Thyroid gland (tissue), 4 donors: ENCODE results near the gene CT47A7. TPM values are rescaled to one million over a fixed set of nuclear protein-coding genes. Genes with fewer than 3 reads are reported as not detected.
"Not testable (repeated sequence)": the region's sequence is repeated elsewhere in the genome, so short reads cannot be mapped to it uniquely, and the experiment has no call there.

Experiments used
- DNase-seq, 2 donors: peaks; one replicate each; pipeline ENCODE4 v3.0.0-alpha.2; 2019
- H3K27ac ChIP-seq, 3 donors: fragments of 200-600 bp; sonication (generic); 1 replicate in 2 of 3; 2 replicates in 1 of 3; pipeline ENCODE4 v1.5.1; 2016 to 2019; ENCODE audit warnings: mild to moderate bottlenecking in 1 of 3, moderate library complexity in 1 of 3
- H3K27me3 ChIP-seq: fragments of 200-600 bp; sonication (generic); one replicate; pipeline ENCODE4 v1.5.1; 2019
- H3K36me3 ChIP-seq, 2 donors: fragments of 200-600 bp; sonication (generic); one replicate each; pipeline ENCODE4 v1.5.1; 2016 to 2019
- H3K4me1 ChIP-seq, 2 donors: fragments of 200-600 bp; sonication (generic); one replicate each; pipeline ENCODE4 v1.5.1; 2017 to 2019
- H3K4me3 ChIP-seq, 3 donors: fragments of 200-600 bp; sonication (generic); replicated peaks in 1 of 3; 1 replicate in 2 of 3; 2 replicates in 1 of 3; pipeline ENCODE4 v1.5.1; 2016; ENCODE audit warnings: mild to moderate bottlenecking in 1 of 3
- H3K9me3 ChIP-seq: fragments of 200-600 bp; sonication (generic); one replicate; pipeline ENCODE4 v1.5.1; 2017
- POLR2A ChIP-seq, 2 donors: fragments of 450-650 bp; IDR thresholded peaks; one replicate each; pipeline ENCODE4 v1.6.1; 2017; ENCODE audit warnings: antibody characterized with exemption in 2 of 2, mild to moderate bottlenecking in 2 of 2, moderate library complexity in 1 of 2
- WGBS, 2 donors: methylation state at CpG; one replicate each; pipeline ENCODE4 v1.1.5; 2017; 5-methylcytosine and 5-hydroxymethylcytosine counted together
- intact Hi-C: fragments of 100-400 bp; cut with DNase I; formaldehyde crosslinking; loops from one replicate; pipeline ENCODE4 v1.15.1; 2023
- small RNA-seq: library from RNA; depleted of rRNA; stranded (forward); fragments of <200 nt; gene quantifications from one replicate; pipeline ENCODE3, GENCODE V24; 2016
- total RNA-seq, 4 donors: library from RNA; depleted of rRNA; stranded (reverse); fragments of >200 nt; gene quantifications; one replicate each; pipeline ENCODE4 v1.2.3, GENCODE V29; 2016
- TF ChIP-seq, protein P1 (sequence below), 6 experiments: fragments of 200-600 bp in 3 of 6; fragments of 450-650 bp in 3 of 6; sonication (generic) in 3 of 6; IDR thresholded peaks; one replicate each; pipeline ENCODE4 v1.5.1; 2016 to 2019; ENCODE audit warnings: antibody characterized with exemption in 6 of 6, mild to moderate bottlenecking in 2 of 6, inconsistent platforms in 1 of 6, moderate library complexity in 1 of 6

The CT47A7 gene
- total RNA-seq: not detected

DNA sequence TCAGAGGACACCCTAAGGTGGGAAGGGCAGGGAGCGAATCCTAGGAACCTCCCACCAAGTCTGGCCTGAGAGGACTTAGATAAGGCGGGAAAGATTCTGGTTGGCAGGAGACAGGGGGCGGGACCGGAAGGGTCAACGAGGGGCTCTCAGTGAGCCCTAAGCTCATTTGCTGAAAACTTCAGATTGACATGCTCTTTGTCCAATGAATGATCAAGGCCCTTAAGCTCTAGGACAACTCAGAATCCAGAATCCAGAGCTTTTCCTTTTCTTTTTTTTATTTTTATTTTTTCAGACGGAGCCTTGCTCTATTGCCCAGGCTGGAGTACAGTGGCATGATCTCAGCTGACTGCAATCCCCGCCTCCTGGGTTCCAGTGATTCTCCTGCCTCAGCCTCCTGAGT, at the start of gene CT47A7:
CT47A7 (minus strand) TSS at position 101 of the 400 bp plus-strand sequence. CDS start 255 bp downstream, outside the sequence.
- H3K27me3 ChIP-seq, H3K27ac ChIP-seq, H3K4me3 ChIP-seq, DNase-seq, H3K36me3 ChIP-seq, intact Hi-C loops, H3K9me3 ChIP-seq, H3K4me1 ChIP-seq: not testable (repeated sequence)
- no CpG with 5 or more reads among the region's 7 CpGs for WGBS, 2 donors

DNA sequence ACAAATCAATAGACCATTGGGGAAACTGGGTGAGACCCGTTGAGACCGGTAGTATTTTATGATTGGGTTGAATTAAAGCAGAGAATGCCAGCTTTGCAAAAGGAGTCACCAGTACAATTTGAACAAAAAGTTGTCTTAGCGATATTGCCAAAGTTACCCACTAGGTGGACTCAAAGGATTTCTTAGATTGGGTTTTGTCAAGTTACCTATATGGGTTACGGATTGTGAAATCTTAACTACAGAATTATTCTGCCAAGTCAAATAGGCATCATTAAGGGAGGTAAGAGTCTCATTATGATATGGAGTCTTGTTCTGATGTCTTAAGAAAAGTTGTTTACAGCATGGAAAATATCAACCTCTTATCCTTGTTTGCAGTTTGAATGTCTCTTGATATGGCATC, 44.2 kb upstream of the CT47A7 start:
- WGBS, 2 donors: 73 to 82% methylated on average over 4 of the region's 4 CpGs
- Histone ChIP-seq H3K27me3 (no peaks in the 10 kb centered on the region), H3K4me3 (no peak overlapping the region), H3K9me3 (no peaks in the 10 kb centered on the region), H3K36me3 (no peaks in the 10 kb centered on the region), H3K27ac (no peak overlapping the region), H3K4me1 (no peaks in the 10 kb centered on the region)
- DNase-seq: no peak
- TF ChIP-seq, protein P1, sequence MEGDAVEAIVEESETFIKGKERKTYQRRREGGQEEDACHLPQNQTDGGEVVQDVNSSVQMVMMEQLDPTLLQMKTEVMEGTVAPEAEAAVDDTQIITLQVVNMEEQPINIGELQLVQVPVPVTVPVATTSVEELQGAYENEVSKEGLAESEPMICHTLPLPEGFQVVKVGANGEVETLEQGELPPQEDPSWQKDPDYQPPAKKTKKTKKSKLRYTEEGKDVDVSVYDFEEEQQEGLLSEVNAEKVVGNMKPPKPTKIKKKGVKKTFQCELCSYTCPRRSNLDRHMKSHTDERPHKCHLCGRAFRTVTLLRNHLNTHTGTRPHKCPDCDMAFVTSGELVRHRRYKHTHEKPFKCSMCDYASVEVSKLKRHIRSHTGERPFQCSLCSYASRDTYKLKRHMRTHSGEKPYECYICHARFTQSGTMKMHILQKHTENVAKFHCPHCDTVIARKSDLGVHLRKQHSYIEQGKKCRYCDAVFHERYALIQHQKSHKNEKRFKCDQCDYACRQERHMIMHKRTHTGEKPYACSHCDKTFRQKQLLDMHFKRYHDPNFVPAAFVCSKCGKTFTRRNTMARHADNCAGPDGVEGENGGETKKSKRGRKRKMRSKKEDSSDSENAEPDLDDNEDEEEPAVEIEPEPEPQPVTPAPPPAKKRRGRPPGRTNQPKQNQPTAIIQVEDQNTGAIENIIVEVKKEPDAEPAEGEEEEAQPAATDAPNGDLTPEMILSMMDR (IDR thresholded peaks at IDR 0.05): no peak
- TF ChIP-seq POLR2A (IDR thresholded peaks at IDR 0.05): no peak
- intact Hi-C loops: no loop called here

GRCh38 chrX:120999413-120999812, 43.0 kb upstream of the CT47A7 start:
- TF ChIP-seq, protein P1 (IDR thresholded peaks at IDR 0.05): no peak
- TF ChIP-seq POLR2A (IDR thresholded peaks at IDR 0.05): no peak
- intact Hi-C loops: no loop called here
- no peak for DNase-seq
- Histone ChIP-seq H3K27ac (no peak overlapping the region), H3K4me1 (no peaks in the 10 kb centered on the region), H3K4me3 (no peak overlapping the region), H3K9me3 (no peaks in the 10 kb centered on the region), H3K27me3 (no peaks in the 10 kb centered on the region), H3K36me3 (no peaks in the 10 kb centered on the region)
- WGBS, 2 donors: 89 to 95% methylated on average over 3 of the region's 3 CpGs

DNA sequence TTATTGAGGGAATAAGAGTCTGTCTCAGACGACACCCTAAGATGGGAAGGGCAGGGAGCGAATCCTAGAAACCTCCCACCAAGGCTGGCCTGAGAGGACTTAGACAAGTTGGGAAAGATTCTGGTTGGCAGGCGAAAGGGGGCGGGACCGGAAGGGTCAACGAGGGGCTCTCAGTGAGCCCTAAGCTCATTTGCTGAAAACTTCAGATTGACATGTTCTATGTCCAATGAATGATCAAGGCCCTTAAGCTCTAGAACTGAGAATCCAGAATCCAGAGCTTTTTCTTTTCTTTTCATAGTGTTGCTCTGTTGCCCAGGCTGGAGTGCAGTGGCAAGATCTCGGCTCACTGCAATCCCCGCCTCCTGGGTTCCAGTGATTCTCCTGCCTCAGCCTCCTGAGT, 29.3 kb upstream of the CT47A7 start, which contains the start of gene CT47A1:
CT47A1 (minus strand) TSS at position 101 of the 400 bp plus-strand sequence. CDS start 231 bp downstream, outside the sequence.
- H3K27ac ChIP-seq, H3K9me3 ChIP-seq, H3K4me1 ChIP-seq, H3K4me3 ChIP-seq, H3K36me3 ChIP-seq, DNase-seq, H3K27me3 ChIP-seq, intact Hi-C loops: not testable (repeated sequence)
- no CpG with 5 or more reads among the region's 8 CpGs for WGBS, 2 donors

Small RNA genes lying within 50 kb of the gene (small RNA-seq; reads per million reads assigned to genes)
- not detected for gene AL670379.1
- not detected for gene AL670379.10
- not detected for gene AL670379.11
- gene AL670379.12: not detected
- gene AL670379.2: not detected
- not detected for gene AL670379.3
- not detected for gene AL670379.4
- gene AL670379.5: not detected
- not detected for gene AL670379.6
- gene AL670379.7: not detected
- gene AL670379.8: not detected
- gene AL670379.9: not detected

Other genes with a start within 250 kb of the CT47A7 start
- not detected for gene CT47B1, start 80.7 kb downstream of the CT47A7 start, total RNA-seq
- not detected for gene CT47A11, start 19.4 kb downstream of the CT47A7 start, total RNA-seq
- not detected for gene CT47A10, start 14.6 kb downstream of the CT47A7 start, total RNA-seq
- gene CT47A9, start 9.7 kb downstream of the CT47A7 start, total RNA-seq: not detected
- gene CT47A8, start 4.9 kb downstream of the CT47A7 start, total RNA-seq: not detected
- gene CT47A6, start 4.9 kb upstream of the CT47A7 start, total RNA-seq: not detected
- not detected for gene CT47A5, start 9.7 kb upstream of the CT47A7 start, total RNA-seq
- gene CT47A4, start 14.6 kb upstream of the CT47A7 start, total RNA-seq: not detected
- not detected for gene CT47A3, start 19.5 kb upstream of the CT47A7 start, total RNA-seq
- gene CT47A2, start 24.3 kb upstream of the CT47A7 start, total RNA-seq: not detected
- gene CT47A1, start 29.2 kb upstream of the CT47A7 start, total RNA-seq: not detected
- gene GLUD2, start 91.0 kb upstream of the CT47A7 start, total RNA-seq: 1 to 10 TPM in 3 of 4 donors, under 1 TPM in 1; 0.50 to 1.6 (median 1.1) TPM